HG03196 (cell line): Measurements from ENCODE around the gene OLFML3.

Source experiments
- ATAC-seq: cut with Tn5 transposase; IDR thresholded peaks from one replicate; pipeline ENCODE4 v1.9.1; 2021; ENCODE audit not compliant: unreplicated experiment

The OLFML3 gene

GRCh38 chr1:114024049-114024448 lies 44.8 kb downstream of the OLFML3 start:
- no peak for ATAC-seq

GRCh38 chr1:114025609-114026401 lies 46.5 kb downstream of the OLFML3 start:
- no peak for ATAC-seq

- ATAC-seq, result no peak
Observed at GRCh38 chr1:114026797-114027196, 47.5 kb downstream of the OLFML3 start.
